OCI-M1 (cell line): ENCODE results near the gene ATP9B.
A peak's percentile ranks its signal among the peaks of the same experiment; 100 is the strongest.
"Not testable (repeated sequence)": the region's sequence is repeated elsewhere in the genome, so short reads cannot be mapped to it uniquely, and the experiment has no call there.

Source experiments
- DNase-seq: peaks from one replicate; lab custom pipeline; 2025; lab: John Stamatoyannopoulos, UW

ATP9B gene

DNA sequence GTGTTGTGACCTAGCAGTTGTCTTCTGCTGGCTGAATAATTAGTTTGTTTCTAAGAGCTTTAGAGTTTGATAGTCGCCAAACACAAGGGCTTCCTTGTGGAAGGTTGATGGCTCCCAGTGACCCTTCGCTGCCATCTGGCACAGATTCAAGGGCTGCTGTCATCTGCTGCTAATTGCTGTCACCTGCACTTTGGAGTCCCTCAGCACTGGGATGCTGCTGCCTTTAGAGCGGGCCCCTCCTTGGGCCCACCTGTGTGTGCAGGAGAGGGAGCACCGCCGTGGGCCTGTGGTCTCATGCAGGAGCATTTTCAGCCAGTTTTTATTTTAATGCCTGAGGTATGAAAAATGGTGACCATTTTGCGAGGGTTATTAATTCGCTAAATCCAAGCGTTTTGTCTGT lies 172.6 kb downstream of the ATP9B start:
- no peak for DNase-seq

DNA sequence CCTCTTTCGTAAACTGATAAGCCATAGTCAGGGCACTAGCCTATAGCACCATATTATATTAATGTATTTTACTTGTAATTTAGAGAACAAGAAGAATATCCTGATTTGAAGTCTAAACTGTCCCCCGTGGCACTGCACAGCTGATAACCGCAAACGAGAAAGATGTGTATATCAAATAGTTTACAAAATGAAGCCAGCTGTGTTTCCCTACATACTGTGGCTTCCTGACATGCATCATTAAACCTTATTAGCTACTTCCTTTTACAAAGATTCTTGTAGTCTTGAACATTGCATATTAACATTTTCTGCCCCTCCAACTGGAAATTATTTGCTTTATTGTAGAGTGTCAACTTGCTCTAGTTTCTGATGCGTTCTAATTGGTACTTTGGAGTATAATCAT lies 173.1 kb downstream of the ATP9B start:
- no peak for DNase-seq

DNA sequence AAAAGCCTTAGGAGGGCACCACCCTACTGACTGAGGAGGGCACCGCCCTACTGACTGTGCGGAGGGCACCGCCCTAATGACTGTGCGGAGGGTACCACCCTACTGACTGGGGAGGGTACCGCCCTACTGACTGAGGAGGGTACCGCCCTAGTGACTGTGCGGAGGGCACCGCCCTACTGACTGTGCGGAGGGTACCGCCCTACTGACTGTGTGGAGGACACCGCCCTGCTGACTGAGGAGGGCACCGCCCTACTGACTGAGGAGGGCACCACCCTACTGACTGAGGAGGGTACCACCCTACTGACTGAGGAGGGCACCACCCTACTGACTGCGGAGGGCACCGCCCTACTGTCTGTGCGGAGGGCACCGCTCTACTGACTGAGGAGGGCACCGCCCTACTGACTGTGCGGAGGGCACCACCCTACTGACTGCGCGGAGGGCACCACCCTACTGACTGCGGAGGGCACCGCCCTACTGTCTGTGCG lies 176.4 kb downstream of the ATP9B start:
- DNase-seq, result peak; percentile 52

GRCh38 chr18:79246309-79247108 lies 177.3 kb downstream of the ATP9B start:
- DNase-seq, result peak; percentile 93

GRCh38 chr18:79248495-79249060 lies 179.4 kb downstream of the ATP9B start:
- peak; percentile 71 for DNase-seq

GRCh38 chr18:79250301-79250981 lies 181.2 kb downstream of the ATP9B start:
- no peak for DNase-seq

DNA sequence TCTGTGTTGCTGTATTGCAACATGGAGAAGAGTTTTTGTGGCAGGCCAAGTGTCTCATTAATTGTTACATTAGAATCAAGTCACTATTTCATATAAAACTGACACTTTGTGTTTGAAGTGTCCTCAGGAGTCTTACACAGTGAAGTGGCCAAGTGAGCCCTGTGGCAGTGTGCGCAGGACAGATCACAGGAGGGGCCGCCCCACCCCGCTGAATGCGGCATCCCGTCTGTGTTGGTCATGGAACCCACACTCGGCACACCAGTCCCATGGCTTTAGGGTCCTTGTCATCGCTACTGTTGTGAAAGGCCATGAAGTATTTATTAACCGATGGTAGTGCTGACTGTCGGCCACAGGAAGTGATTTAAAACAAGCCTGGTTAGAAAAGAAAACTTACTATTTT lies 181.8 kb downstream of the ATP9B start:
- DNase-seq, result no peak

DNA sequence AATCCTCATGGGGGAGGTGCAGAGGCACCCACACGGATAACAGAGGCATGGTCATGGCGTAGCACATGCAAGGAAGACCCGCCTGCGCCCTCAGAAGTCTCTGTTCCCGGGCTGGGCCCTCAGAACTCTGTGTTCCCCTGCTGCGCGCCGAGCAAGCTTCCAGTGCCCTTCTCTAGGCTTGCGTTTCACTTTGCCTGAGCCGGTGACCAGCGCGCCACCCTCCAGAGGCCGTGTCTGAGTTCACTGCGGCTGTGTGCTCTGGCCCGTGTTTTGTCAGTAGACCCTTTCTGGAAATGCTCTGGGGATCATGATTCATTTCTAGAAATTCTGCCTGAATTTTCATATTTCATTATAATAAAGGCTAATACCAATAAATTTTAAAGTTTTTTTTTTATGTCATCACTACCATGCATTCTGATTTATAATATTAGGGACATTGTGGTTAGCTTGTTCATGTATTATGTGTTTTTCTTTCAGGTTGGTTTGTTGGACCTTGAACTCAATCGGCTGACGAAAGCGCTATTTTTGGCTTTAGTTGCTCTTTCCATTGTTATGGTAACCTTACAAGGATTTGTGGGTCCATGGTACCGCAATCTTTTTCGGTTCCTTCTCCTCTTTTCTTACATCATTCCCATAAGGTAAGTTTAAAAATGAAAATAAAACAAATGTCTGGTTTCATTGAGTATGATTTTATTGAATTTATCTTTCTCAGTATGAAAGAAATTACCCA lies 183.9 kb downstream of the ATP9B start:
- DNase-seq, result no peak

GRCh38 chr18:79257480-79257879 lies 188.3 kb downstream of the ATP9B start:
- peak; percentile 7 for DNase-seq

DNA sequence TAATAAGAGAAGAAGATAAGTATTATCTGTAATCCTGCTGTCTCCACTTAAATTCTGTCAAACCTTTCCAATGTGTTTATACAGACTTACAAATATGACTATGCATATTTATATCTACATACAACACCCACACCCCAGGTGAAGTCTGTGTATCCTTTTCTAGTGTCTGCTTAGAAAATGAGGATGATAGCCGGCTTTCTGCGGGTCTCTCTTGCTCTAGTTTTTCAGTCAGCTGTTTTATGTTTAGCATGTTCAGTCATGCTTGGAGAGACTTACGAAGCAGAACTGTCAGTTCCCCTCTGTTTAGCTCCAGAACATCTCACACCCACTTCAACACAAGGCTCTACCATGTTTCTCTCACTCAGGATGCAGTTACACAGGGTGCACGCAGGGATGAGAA lies 189.3 kb downstream of the ATP9B start:
- peak; percentile 58 for DNase-seq

GRCh38 chr18:79259218-79259617 lies 190.0 kb downstream of the ATP9B start:
- DNase-seq, result peak; percentile 93

DNA sequence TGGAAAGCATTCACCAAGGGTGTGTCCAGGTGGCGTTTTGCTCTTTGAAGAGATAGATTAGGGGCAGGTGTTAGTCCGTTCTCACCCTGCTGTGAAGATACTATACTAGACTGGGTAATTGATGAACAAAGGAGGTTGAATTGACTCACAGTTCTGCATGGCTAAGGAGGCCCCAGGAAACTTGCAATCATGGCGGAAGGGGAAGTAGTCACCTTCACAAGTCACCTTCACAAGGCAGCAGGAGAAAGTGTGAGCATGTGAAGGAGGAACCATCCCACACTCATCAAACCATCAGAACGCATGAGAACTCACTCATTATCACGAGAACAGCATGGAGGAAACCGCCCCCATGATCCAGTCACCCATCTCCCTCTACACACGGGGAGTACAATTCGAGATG lies 190.8 kb downstream of the ATP9B start:
- no peak for DNase-seq

DNA sequence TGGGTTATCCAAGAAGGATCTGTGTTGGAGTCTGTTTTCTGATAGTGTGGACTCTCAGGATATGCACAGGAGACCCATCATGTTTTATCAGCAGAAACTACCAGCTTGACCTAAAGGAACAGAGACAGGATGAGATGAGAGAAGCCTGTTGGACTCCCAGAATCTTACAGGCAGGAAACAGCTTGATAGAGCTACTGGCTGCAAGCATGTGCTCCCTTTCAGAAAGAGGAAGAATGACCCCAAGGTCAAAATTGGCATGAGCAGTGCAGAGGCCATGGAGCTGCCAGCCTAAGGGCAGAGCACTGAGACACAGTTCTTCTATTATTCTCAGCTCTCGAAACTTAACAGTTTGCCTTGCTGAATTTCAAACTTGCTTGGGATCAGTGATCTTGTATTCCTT lies 191.3 kb downstream of the ATP9B start:
- peak; percentile 41 for DNase-seq

DNA sequence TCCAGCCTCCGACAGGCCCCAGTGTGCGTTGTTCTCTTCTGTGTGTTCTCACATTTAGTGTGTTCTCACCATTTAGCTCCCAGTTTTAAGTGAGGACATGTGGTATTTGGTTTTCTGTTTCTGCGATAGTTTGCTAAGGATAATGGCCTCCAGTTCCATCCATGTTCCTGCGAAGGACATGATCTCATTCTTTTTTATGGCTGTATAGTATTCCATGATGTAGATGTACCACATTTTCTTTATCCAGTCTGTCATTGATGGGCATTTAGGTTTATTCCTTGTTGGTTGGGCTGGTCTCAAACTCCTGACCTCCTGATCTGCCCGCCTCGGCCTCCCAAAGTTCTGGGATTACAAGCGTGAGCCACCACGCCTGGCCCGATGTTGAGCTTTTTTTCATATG lies 195.9 kb downstream of the ATP9B start:
- DNase-seq, result not testable (repeated sequence)

GRCh38 chr18:79271812-79272211 lies 202.6 kb downstream of the ATP9B start:
- not testable (repeated sequence) for DNase-seq

GRCh38 chr18:79272916-79273315 lies 203.7 kb downstream of the ATP9B start:
- no peak for DNase-seq

DNA sequence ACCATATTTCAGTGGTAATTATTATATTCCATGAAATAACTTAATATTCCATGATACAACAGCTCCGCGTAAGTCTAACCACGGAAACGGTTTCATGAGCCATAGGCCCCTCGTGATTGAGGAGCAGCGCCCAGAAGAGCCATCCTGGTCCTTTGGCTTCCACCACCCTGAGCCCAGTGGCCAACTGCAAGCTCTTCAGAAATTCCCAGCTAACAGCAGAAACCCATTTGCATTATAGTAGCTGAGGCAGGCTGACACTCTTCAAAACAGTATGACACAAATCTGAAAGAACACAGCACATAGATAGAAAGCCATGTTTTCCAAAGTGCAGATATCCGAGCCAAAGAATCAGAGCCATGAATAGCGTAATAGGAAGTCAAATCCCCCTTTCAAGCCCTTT lies 205.6 kb downstream of the ATP9B start:
- no peak for DNase-seq

DNA sequence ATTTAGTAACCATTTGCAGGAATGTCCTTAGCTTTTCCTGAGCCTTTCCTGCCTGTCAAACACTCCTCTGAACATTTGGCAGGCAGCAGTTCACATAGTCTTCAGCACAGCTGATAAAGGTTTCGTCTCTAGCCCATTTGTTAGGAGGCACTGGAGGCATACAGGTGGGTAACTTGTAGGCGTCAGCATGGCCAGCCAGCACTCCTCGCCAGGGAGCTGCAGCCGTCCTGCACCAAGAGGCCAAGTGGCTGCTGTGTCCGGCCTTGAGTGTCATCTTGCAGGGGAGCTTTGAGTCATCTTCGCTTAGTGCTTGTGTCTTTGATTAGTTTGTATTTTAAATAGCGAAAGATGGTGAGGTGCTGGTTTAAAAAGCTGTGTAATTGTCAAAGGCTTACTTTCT lies 206.3 kb downstream of the ATP9B start:
- no peak for DNase-seq

DNA sequence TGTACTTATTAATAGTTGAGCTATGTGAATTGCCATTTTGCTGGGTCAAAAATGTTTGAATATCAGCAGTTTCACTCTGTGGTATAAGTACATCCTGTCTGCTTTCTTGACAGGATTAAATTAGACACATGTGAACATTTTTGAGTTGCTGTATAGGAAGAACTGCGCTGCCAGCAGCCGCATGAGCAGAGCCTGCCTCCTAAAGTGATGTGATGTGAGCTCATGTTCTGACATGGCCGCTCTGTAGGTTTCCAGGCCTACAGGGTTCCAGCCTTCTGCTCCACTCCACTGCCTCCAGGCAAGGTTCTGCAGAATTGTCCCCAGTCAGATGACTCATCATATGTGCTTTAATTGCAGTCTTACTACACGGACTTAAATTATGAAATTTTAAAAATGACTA lies 206.8 kb downstream of the ATP9B start:
- DNase-seq, result no peak

GRCh38 chr18:79278896-79279295 lies 209.7 kb downstream of the ATP9B start:
- no peak for DNase-seq

DNA sequence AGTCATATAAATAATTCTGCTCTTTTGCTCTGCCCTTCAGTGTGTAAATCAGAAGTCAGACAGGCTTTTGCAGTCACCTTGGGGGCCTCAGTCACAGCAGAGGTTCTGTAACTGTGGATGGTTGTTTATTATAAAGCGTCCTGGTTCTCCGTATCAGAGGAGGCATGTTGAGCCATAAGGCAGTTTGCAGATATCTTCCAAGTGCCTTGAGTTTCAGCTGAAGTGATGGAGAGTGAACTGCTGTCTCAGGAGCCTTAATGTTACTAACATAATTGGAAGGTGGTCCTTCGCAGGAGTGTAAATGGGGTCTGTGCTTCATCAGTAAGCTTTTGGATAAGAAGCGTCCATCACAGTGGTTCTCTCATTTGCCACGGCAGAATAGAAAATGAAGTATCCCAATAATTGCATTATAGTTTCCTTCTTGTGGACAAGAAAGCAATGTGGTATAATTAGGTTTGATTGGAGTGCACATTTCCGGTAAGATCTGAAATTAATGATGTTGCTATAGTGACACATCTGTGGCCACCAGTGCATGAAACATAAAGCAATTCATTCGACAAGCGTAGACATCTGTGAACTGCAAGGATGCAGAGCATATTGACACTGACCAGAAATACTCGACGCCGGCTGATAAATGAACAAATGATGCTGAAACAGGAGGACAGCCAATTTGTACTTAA lies 214.1 kb downstream of the ATP9B start:
- no peak for DNase-seq

DNA sequence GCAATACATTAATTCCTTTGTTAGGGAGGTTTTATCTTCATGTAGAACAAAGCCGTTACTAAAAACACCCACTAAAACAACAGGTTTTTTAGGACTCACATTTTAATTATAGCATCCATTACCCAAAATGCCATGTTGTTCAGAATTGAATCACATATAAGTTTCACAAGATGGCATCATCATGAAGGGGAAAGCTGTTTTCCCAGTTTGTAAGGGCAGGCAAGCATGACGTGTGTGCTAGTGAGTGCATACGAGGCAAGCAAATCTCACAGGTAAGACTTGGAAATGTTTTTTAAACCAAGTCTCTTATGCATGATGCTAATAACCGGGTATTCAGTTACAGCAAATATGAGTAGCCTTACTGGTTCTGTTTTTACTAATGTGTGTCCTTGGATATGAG lies 214.7 kb downstream of the ATP9B start:
- no peak for DNase-seq
